ENCODE data around the gene SV2C.
A peak's percentile ranks its signal among the peaks of the same experiment; 100 is the strongest.

Gene SV2C

DNA sequence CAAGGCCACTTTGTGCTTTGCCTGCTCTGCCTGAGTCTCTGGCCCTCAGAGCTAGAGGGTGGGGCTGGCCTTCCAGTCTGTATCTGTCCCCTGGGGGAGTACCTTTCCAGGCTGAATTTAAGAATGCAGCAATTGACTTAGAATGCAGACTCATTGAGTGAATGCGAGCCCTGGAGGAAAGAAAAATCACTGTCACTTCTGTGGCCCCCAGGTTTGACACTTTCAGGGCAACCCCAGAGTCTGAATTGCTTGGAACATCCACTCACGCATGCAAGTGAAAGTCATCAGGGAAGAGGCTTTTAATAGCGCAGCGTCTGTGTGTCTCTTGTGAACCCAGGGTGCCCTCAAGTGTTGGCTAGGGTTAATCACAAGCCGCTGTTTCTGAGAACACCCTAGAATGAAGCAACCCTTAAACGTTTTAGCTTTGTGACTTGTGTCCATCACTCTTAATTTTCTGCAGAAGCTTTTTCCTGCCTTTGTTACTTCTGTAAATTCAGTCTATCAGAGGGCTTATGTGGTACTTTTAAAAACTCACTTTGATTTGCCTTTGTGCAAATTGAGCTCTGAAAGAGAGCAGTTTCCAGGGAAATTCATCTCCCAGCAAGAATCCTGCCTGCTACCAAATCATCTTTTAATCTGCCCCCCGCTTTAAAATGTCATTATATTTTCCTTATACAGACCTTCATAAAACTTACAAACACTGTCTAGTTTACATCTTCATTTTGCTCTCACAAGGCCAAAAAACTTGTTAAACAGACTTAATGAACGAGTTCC lies 173.1 kb downstream of the SV2C start:
- peak; percentile 27 to 50 (median 29) for DNase-seq (ENCODE audit: low read depth in 3 of 3)

- no peak for DNase-seq (ENCODE audit: low read depth in 3 of 3)
These were observed 174.1 kb downstream of the SV2C start for GRCh38 chr5:76257225-76257833.

DNA sequence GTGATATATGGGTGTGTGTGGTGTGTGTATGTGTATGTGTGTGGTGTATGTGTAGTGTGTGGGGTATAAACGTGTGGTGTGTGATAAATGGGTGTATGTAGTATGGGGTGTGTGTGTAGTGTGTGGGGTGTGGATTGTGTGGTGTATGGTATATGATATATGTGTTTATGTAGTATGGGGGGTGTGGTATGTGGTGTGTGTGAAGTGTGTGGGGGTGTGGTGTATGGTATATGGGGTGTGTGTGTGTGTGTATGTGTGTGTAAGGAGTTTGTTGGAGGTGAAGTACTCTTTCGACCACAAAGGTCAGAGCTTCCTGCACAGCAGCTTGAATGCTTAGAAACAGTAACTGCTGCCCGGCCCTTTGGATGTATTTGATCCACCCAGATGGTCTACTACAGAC lies 174.7 kb downstream of the SV2C start:
- DNase-seq (ENCODE audit: low read depth in 3 of 3) = no peak

DNA sequence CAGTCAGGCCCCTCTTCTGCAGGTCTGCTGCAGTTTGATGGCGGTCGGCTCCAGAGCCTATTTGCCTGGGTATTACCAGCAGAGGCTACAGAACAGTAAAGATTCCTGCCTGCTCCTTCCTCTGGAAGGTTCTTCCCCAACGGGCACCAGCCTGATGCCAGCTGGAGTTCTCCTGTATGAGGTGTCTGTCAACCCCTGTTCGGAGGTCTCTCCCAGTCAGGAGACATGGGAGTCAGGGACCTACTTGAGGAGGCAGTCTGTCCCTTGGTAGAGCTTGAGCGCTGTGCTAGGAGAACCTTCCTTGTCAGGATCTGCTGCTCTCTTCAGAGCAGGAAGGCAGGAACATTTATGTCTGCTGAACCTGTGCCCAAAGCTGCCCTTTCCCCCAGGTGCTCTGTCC lies 181.5 kb downstream of the SV2C start:
- DNase-seq (ENCODE audit: low read depth in 3 of 3) = no peak

- peak; percentile 27 to 47 (median 29) for DNase-seq (ENCODE audit: low read depth in 3 of 3)
These were observed 186.2 kb downstream of the SV2C start for GRCh38 chr5:76269259-76269931.

DNA sequence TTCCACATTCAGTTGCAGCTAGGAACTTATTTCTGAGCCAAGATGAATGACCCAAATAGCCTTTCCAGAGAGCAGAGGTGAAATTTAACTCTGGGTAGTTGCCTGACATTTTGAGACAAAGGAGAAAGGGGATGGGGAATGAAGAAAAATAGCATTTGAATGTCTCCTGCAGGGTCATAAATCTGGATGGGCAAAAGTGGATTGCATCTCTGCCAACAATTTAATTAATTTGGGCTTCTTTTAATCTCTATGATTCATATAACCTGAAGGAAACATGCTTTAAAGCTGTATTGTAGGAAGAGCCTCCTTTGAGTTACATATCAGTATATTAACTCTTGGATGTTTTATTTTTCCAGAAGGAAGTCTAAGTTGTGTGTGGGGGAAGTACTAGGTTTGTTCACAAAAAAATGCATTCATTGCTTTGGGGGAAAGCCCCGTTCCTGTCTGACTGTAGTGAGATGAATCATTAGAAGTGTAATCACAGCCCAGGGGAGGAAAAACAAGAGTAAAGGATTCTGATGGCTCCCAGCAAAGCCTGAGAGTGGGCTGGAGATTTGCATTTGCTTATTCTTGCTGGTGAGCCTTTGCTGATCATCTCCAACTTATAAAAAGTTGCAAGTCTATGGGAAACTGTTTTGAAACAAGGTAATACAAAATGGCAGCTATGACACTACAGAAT lies 186.9 kb downstream of the SV2C start:
- peak in 2 of 3 donors; percentile 9 to 23 for DNase-seq (ENCODE audit: low read depth in 3 of 3)

GRCh38 chr5:76271836-76272235 lies 188.7 kb downstream of the SV2C start:
- DNase-seq (ENCODE audit: low read depth in 3 of 3) = no peak

- no peak for DNase-seq (ENCODE audit: low read depth in 3 of 3)
These were observed 190.2 kb downstream of the SV2C start for GRCh38 chr5:76273206-76273885.

GRCh38 chr5:76274571-76274970 lies 191.4 kb downstream of the SV2C start:
- DNase-seq (ENCODE audit: low read depth in 3 of 3) = no peak

DNA sequence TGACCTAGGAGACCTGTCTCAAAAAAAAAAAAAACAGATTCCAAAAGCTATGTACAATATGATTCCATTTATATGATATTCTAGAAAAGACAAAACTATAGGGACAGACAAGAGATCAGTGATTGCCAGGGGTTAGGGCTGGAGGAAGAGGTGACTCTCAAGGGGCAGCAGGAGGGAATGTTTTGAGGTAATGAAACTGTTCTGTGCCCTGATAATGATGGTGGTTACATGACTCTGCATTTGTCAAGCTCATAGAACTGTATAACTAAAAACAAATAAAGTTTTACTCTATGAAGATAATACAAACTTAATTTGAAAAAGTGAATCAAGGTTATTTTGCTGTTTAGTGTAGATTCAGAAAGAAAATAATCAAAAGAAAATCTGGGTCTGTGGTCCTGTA lies 194.6 kb downstream of the SV2C start:
- no peak for DNase-seq (ENCODE audit: low read depth in 3 of 3)

DNA sequence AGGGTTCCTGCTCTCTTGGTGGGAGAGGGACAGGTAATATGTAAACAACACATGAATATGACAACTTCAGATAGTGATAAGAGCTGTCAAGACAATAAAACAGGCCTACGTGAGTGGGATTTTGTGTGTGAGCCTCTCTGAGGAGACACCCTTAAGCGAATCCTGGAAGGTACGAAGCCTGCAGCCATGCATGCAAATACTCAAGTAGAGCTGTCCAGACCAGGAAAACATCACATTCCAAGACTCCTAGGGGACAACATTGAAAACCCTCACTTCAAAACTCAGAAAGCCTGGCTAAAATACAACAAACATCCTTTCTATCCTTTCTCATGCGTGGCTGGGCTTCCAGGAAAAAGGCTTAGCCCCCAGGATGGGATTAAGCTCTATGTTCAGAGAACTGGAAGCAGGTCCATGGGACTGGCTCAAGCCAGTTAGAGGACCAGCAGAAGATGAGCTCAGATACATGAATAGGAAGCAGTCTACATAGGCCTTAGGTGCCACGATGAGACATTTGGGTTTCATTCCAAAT lies 195.1 kb downstream of the SV2C start:
- DNase-seq (ENCODE audit: low read depth in 3 of 3) = no peak

DNA sequence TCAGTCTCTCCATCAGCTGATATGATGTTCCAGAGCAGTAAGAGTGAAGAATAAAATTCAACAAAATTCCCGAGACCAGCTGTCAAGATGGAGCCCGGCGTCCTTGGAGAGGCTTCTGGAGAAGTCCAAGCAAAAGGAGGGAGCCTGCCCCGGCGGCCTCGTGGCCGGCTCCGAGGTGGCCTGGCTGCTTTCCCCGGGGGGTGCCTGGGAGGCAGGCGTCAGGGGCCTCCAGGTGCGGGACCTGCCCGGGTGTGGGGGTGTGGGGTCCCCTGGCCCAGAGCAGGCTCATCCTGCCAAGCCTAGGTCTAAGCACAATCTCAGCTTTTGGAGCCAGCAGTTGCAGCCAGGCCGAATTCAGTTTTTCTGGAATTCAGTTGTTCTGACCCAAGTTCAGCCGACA lies 197.3 kb downstream of the SV2C start:
- no peak for DNase-seq (ENCODE audit: low read depth in 3 of 3)

- DNase-seq (ENCODE audit: low read depth in 3 of 3) = no peak
These were observed 200.5 kb downstream of the SV2C start for GRCh38 chr5:76283670-76284069.

GRCh38 chr5:76289692-76290091 lies 206.5 kb downstream of the SV2C start:
- DNase-seq (ENCODE audit: low read depth in 3 of 3) = no peak

DNA sequence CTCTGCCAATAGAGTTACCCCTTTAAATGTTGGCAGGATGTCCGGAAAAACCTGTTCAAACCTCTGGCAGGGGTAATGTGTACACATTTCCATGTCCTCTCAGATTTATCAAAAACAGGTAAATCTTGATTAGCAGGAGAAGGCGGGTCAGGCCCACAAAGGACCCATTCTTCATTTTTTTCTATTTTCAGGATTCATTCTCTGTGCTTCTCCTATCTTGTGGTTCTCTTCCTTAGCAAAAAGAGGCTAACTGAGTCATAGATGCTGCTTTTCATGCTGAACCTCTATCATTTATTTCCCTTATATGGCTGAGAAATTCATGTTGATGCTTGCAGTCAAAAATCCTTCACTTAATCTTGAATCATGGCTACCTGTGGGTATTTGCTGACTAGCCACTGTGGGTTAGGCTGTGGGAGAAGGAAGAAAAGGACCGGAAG lies 207.2 kb downstream of the SV2C start:
- DNase-seq (ENCODE audit: low read depth in 3 of 3) = no peak

DNA sequence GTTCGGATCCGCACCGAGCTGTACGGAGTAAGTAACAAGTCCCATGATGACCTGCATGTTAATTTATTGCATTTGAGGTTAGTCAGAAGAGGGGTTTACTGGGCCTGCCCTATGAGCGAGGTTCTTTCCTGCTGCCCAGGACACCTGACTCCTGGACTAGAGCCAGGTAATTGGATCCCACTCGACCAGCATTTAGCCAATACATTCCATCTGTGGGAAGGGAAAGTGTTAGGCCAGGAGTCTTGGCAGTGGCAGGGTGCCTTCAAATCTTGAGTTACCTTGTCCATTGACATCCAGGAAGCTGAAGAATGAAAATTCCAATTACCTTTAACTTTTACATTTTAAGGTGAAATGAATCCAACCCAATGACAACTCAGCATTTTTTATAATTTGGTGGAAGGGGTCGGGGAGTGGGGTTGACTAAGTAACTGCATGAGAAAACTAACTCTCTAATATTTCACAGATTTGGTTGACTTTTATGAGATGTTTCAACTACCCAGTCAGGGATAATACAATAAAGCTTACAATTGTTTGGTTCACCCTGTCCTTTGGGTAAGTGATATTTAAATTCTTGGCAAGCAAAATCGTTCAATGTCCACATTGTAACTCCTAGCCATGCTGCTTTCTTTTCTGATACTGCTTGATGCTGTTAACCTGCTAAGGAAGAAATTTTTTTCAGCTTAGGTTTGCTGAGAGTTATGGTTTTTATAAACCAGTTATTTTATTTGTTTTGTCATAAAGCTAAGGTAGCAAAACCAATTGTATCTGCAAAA lies 208.3 kb downstream of the SV2C start:
- DNase-seq (ENCODE audit: low read depth in 3 of 3) = no peak

DNA sequence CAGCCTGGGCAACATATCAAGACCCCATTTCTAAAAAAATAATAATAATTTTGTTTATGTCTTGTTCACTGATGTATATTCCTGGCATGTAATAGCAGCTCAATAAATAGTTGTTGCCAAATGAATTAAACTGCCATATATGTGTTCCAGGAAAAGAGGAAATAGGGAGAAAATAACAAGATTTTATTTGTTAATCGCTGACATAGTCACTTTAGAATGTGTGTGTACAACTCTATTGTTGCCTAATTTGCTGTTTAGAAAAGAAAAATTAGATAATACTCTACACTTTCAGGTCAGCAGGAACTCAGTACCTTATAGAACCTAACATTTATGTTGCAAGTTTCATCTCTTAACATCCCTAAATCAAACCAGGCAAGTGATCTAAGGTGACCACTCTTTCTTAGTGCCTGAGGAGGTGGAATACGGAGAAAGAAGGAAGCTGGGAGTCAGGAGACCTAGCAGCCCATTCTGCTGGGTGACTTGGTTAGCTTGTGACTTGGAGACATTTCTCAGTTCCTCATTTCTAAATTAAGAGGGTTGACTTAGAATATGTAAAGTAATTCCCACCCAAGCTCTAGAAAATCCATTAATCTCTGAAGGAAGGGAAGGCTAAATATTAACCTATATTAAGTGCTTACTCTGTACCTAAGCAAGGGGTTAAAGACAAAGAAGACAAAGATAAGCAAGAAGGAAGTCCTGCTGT lies 209.6 kb downstream of the SV2C start:
- DNase-seq (ENCODE audit: low read depth in 3 of 3) = no peak

- DNase-seq (ENCODE audit: low read depth in 3 of 3) = no peak
These were observed 211.4 kb downstream of the SV2C start for GRCh38 chr5:76294573-76294972.

GRCh38 chr5:76298852-76299251 lies 215.7 kb downstream of the SV2C start:
- DNase-seq (ENCODE audit: low read depth in 3 of 3) = no peak

GRCh38 chr5:76299592-76299991 lies 216.4 kb downstream of the SV2C start:
- no peak for DNase-seq (ENCODE audit: low read depth in 3 of 3)

All from stimulated activated CD4-positive, alpha-beta T cell treated with anti-CD3 and anti-CD28 coated beads, TNF-alpha, amount 100 ng/mL, for 48 hours (primary cell).